Left ventricle myocardium superior (tissue), 1 donor: Measurements from ENCODE around the gene RGL4. TPM values are rescaled to one million over a fixed set of nuclear protein-coding genes. Genes with fewer than 3 reads are reported as not detected.
"Not testable (repeated sequence)": the region's sequence is repeated elsewhere in the genome, so short reads cannot be mapped to it uniquely, and the experiment has no call there.

ENCODE experiments used
- ATAC-seq: fragments of 200-7000 bp; cut with Tn5 transposase; one replicate; pipeline ENCODE4 v1.9.1; 2020; ENCODE audit warnings: mild to moderate bottlenecking, moderate library complexity
- DNase-seq: peaks from one replicate; pipeline ENCODE4 v3.0.0-alpha.2; 2020
- intact Hi-C: fragments of 100-400 bp; cut with micrococcal nuclease; formaldehyde crosslinking; loops from one replicate; pipeline ENCODE4 v1.11.0; 2022
- long read RNA-seq: library from polyadenylated mRNA; unstranded; transcript quantifications from one replicate; pipeline ENCODE4 v2.0.0, GENCODE V29; 2021
- total RNA-seq: library from RNA; stranded (reverse); fragmentation: NEBNext Ultra II Directional; extraction: Animal tissue kit (Norgen Biotek cat#: 25700); gene quantifications from one replicate; pipeline ENCODE4 v1.2.1, GENCODE V29; 2021
- donor health status: DM: no; HTN: yes; CAD: no; lungs with severe emphysema.

The RGL4 gene
- not detected for total RNA-seq
- long read RNA-seq = 0 reads

DNA sequence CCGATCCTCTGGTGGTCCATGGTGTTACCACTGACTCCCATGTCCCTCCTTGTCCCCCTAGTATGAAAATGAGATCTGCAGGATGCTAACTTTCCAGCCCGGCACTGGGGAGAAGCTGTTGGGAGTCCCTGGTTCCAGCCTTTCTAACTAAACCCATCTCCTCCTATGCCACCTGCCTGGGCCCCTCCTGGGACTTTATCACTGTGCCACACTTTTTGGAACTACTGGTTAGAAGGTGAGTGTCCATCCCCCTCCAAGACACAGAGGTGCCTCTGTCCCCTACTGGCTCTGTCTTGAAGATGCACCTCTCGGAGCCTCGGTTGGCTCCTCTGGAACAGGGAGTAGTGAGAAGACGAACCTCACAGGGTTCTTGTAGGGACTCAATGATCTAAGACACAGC is at the start of gene RGL4:
Gene RGL4, plus strand, starts transcription at position 301 of the 400 bp plus-strand sequence. CDS start 1,018 bp downstream, outside the sequence.
- intact Hi-C loops = no loop called here
- ATAC-seq (no peak), DNase-seq (no peak)

GRCh38 chr22:23646526-23646925 is 44.3 kb upstream of the RGL4 start:
- ATAC-seq, intact Hi-C loops, DNase-seq: not testable (repeated sequence)

- DNase-seq = no peak
- intact Hi-C loops = no loop called here
Observed at GRCh38 chr22:23649071-23649501, 41.7 kb upstream of the RGL4 start.

DNA sequence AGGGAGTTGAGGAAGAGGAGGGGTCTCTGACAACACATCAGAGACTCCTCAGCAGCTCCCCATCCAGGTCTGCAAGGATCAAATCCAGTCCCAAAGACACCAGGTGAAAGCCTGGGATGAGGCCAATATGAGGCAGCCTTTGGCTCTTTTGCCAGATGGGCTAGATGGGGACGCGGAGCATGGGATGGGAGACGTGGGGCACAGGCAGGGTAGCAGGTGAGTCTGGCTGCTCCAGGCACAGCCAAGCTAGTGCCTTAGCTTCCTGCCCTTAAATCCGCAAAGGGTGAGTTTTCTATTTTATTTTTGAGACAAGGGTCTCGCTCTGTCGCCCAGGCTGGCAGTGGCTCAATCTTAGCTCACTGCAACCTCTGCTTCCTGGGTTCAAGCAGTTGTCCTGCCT is 39.1 kb upstream of the RGL4 start:
- no peak for ATAC-seq
- intact Hi-C loops = no loop called here
- DNase-seq = no peak

More at GRCh38 chr22:23649071-23649501, 41.7 kb upstream of the RGL4 start:
- ATAC-seq = no peak

- ATAC-seq = no peak
- intact Hi-C loops = no loop called here
- no peak for DNase-seq
Observed at GRCh38 chr22:23652286-23652685, 38.5 kb upstream of the RGL4 start.

- intact Hi-C loops = no loop called here
- ATAC-seq (no peak), DNase-seq (no peak)
Observed at GRCh38 chr22:23652711-23653110, 38.1 kb upstream of the RGL4 start.

DNA sequence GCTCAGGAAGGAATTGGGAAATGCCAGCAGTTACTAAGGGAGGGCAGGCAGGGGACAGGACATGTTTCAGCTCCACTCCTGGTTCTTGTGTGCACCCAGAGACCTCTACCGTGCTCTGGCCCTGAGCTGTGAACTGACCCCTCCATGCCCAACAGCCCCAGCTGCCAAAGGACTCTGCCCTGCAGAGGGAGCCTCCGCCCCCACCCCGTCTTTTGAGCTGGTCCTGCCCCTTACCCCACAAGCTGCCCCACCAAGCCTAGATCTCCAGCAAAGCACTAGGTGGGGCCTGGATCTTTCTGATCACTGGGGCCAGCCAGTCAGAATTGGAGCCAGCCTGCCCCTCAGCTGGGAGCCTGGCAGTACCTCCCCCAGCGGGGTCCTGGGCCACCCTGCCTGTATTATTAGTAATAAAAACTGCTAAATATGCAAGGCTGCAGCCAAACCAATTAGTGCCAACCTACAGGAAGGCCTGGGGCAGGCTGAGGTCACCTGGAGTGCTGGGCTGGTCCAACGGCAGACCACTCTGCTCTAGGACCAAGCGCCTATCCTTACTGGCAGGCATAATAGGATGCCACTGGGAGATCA is 34.8 kb upstream of the RGL4 start:
- no peak for ATAC-seq
- DNase-seq = no peak

GRCh38 chr22:23657727-23658126 is 33.1 kb upstream of the RGL4 start:
- ATAC-seq (no peak), DNase-seq (no peak)
- intact Hi-C loops = no loop called here

More for the DNA sequence above, 34.8 kb upstream of the RGL4 start:
- intact Hi-C loops = no loop called here

- DNase-seq, intact Hi-C loops, ATAC-seq: not testable (repeated sequence)
Observed at GRCh38 chr22:23660381-23660780, 30.4 kb upstream of the RGL4 start.

DNA sequence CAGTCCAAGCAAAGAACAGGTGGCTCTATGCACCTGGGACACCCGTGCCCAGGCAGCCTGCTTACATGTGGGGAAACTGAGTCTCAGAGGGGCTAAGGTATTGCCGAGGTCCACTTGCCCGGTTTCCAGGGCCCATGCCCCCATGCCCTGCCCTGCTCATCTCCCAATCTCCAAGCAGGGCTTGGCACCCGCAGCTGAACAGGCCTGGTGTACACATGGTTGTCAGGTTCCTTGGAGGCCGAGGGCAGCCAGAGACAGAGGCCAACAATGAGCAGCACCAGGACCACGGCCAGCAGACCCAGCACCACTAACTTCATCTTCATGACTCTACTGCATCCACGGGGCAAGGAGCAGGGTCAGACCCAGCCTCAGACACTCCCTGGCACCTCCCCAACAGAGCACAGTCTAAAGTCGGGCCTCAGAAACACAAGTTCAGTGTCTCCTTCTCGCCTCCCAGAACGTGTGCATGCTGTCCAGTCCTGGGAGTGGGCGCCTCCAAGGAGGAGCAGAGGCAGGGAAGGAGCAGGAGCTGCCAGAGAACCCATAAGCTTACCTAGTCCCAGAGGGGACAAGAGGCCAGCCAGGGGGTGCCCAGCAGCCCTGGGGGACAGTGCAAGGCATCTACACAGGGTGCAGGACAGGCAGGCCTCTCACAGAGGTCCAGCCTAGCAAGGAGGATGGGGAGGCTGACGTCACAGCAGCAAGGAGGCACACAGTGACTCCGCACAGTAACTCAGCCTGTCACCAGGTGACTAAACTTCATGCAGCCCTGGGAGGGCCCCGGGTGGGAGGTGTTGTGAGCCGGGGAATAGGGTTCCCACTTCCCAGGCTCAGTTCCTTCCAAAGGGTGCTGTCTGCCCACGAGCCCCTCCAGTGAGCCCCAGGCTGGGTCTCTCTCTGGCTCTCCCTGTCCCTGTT is 20.2 kb upstream of the RGL4 start:
- ATAC-seq (no peak), DNase-seq (no peak)
- intact Hi-C loops = no loop called here

DNA sequence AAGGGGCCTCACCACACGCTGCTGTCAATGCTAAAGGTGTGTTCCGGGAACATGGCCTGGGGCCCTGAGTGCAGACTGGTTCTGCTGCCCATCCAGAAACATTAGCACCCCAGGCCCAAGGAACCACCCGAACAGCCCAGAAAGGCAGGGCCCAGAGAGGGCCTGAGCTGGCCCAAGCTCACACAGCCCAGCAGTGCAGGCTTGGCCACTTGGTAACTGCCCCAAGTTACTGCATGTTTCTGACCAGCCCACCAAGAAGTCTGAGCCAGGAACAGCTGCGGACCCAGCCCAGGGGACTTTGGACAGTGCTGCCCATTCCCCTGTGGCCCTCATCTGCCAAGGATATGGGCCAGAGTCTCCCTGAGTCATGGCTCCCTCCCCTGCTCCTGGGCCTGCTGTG is 19.4 kb upstream of the RGL4 start:
- DNase-seq, intact Hi-C loops: not testable (repeated sequence)
- ATAC-seq = peak; percentile 40

DNA sequence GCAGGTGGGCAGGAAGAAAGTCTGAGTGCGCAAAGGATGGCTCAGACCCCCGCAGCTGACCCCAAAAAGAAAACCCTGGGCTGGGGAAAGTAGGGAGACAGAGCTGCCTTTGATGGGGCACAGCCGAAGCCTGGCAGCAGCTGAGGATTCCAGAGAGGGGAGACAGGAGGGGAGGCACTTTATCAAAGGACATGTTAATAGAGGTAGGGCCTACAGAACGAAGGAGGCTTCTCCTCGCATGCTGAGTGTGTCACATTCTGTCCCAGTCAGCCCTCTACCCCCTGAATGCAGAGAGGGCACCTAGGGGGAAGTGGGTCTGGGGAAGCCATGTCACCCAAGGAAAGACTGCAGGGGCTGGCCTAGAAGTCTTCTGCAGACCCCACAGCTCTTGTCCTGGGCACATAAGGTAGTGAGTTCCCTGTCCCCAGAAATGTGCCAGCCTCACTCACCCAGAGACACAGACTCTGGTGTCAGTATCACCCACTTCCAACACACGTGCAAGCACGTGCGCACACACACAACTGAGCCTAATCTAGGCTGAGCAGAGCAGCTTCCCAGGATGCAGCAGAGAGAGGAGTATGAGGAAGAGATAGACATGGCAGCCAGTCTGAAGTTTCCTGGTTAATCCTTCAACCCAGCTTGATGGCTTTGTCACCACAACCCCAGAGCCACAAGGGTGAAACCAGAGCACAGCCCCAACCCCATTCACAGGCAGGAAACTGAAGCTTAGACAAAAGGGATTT is 18.3 kb upstream of the RGL4 start:
- intact Hi-C loops, DNase-seq, ATAC-seq: not testable (repeated sequence)

DNA sequence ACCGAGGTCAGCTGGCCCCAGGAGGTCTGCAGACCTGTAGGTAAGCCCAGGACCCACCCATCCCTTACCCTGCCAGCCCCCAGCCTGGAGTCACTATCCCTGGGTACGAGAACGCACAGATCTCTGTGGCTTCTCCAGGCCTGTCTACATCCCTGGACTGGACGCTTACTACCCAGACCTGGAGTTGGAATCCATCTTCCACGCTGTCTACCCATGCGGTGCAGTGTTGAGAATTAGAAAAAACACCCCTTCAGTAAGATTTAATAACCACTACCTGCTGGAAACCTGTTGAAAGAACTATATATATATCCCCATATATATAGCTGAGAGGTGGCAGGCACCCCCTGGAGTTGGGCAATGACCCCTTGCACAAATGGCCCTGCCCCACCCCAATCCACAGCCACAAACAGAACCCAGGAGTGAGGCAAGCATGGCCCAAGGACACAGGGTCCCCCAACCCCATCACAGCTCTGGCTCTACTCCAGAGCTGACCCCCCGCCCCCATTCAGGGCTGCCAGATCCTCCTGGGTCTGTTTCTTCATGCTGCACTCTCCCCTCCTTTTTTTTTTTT is 17.7 kb upstream of the RGL4 start:
- intact Hi-C loops = no loop called here
- ATAC-seq (no peak), DNase-seq (peak; percentile 5)

- intact Hi-C loops = no loop called here
- DNase-seq = peak; percentile 23
- ATAC-seq = no peak
Observed at GRCh38 chr22:23673826-23674690, 16.8 kb upstream of the RGL4 start.

DNA sequence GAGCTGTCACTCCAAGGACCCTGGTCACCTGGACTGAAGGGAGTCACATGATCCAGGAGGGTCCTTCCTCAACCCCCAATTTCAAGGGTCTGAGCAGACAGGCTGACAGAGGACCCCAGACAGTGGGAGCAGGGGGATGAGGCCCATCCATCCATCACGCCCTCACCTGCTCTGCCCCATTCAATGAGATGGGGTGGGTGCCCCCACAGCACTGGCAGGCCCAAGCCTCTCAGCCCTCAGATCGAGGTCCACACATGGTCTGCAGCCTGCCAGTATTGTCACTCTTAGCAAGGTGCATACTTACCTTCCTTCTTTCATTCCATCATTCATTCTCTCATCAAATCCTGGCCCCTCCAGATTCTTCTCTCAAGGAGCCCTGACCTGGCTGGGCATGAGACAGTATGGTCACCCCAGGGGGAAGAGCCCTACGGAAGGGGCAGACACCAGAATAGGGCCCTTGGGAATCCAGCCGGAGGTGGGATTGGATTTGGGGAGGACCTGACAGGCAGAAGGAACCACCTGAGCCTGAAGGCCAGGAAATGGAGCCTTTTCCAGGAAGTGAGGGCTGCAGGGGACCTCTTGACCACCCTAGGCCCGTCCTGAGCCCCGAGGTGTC is 15.8 kb upstream of the RGL4 start:
- ATAC-seq, intact Hi-C loops: not testable (repeated sequence)
- DNase-seq = peak; percentile 11

DNA sequence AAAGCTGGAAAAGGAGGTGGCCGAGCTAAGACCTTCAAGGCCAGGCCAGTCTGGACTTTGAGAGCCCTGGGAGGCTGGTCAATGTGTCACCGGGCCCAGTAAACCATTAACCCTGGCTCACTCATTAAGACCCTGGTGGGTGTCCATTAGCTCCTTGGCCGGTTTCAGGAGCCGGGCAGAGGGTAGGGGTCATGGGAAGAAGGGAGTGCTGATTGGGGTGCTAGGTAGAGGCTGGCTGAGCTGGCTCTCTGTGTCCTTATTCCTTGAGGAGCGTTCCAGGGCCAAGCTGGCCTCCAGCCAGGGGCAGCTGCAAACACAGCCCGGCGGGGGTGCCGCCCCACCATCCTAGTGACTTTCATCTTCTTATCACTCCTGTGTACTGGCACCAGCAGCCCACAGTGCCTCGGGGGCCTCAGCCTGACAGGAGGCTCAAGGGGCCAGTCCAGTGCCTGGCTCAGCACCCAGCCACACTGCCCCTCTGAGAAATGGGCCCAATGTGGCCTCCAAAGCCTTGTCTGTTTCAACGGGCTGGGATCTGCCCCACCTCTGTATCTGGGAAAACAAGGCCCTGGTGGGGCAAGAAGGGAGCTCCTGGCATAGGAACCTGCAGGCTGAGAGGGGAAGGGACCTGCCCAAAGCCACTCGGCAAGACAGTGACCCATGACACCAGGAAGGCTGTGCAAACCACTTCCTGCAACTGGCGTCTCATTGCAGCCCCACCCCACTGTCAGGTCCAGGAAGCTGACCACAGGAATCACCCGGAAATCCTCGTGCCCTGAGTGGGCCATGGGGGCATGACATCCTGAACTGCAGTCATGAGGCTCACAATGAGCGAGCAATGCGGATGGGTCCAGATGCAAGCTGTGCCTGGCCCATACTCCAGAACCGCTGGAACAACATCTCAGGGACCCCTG is 15.1 kb upstream of the RGL4 start:
- intact Hi-C loops = no loop called here
- peak; percentile 53 for DNase-seq
- ATAC-seq = peak; percentile 24
